ENCODE data around the gene NTM. TPM values are rescaled to one million over a fixed set of nuclear protein-coding genes. Genes with fewer than 3 reads are reported as not detected.

The NTM gene
- total RNA-seq, 1 experiment from 2014 or later: not detected

DNA sequence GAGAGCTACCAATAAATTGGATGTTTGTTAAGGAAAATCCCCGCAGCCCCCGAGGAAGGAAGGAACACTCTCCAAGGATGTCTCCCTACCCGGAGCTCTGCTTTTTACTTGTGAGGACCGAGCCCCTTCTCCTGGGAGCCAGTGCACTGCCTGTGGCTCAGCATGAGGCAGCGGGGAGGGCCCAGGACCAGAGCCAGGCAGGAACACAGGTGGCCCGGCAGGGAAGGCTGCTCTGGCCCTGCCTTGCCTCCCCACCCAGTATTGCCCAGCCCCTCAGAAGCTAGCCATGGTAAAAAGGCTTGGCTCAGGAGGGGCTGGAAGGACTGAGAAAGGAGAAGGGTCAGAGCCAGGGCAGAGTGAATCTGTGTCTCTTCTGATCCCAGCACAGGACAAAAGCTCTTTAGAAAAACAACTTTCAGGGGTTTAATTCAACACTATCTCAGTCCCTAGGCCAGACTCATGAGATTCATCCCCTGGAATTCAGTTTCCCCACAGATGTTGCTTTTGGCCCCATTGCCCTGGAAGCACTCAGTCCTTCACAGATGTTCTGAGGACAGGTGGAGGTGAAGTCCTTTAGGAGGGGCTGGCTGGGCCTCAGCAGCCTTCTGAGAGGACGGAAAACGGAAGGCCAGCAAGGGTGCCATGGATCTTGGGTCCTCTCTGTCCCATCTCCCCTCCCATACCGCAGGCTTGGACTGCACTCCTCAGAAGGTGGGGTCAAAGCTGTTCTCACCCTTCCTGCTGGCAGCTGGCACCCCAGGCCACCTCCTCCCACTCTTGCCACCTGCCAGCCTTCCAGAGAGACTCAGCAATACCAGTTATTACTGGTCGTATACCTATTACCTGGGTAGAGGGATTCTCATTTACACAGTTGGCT, 318.9 kb downstream of the NTM start:
- no peaks in the 10 kb centered on the region for H4K20me1 ChIP-seq (ENCODE audit: insufficient read depth)
- TF ChIP-seq ELF1 (IDR thresholded peaks at IDR 0.05; ENCODE audit: borderline replicate concordance, low read depth) (no peak), FOSL1 (IDR thresholded peaks at IDR 0.05; ENCODE audit: low read depth) (no peak), EZH2phosphoT487 (IDR thresholded peaks at IDR 0.05; ENCODE audit: borderline replicate concordance) (no peak), SP1 (IDR thresholded peaks at IDR 0.05; ENCODE audit: low read depth) (no peak), ZFX (IDR thresholded peaks at IDR 0.05) (no peak), CBX3 (IDR thresholded peaks at IDR 0.05; ENCODE audit: low read depth) (no peak), POLR2A (IDR thresholded peaks at IDR 0.05; ENCODE audit: borderline replicate concordance, extremely low read depth, insufficient read depth, insufficient read length) (no peak)
- TF ChIP-seq, protein P1, sequence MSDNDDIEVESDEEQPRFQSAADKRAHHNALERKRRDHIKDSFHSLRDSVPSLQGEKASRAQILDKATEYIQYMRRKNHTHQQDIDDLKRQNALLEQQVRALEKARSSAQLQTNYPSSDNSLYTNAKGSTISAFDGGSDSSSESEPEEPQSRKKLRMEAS (IDR thresholded peaks at IDR 0.05): no peak
- TF ChIP-seq, protein P2, sequence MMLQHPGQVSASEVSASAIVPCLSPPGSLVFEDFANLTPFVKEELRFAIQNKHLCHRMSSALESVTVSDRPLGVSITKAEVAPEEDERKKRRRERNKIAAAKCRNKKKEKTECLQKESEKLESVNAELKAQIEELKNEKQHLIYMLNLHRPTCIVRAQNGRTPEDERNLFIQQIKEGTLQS (IDR thresholded peaks at IDR 0.05): no peak
- TF ChIP-seq, protein P3, sequence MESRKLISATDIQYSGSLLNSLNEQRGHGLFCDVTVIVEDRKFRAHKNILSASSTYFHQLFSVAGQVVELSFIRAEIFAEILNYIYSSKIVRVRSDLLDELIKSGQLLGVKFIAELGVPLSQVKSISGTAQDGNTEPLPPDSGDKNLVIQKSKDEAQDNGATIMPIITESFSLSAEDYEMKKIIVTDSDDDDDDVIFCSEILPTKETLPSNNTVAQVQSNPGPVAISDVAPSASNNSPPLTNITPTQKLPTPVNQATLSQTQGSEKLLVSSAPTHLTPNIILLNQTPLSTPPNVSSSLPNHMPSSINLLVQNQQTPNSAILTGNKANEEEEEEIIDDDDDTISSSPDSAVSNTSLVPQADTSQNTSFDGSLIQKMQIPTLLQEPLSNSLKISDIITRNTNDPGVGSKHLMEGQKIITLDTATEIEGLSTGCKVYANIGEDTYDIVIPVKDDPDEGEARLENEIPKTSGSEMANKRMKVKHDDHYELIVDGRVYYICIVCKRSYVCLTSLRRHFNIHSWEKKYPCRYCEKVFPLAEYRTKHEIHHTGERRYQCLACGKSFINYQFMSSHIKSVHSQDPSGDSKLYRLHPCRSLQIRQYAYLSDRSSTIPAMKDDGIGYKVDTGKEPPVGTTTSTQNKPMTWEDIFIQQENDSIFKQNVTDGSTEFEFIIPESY (IDR thresholded peaks at IDR 0.05; ENCODE audit: extremely low read depth, insufficient replicate concordance, low read length): no peak
- H3K36me3 ChIP-seq (ENCODE audit: control insufficient read depth in 1 of 2, insufficient read depth in 2 of 2, low read length in 2 of 2): no peaks in the 10 kb centered on the region
- H3K9ac ChIP-seq (ENCODE audit: low read length): no peak overlapping the region
- intact Hi-C loops (cut with micrococcal nuclease): no loop called here
- no peaks in the 10 kb centered on the region for H3K4me1 ChIP-seq (ENCODE audit: control insufficient read depth in 1 of 2, insufficient read depth in 2 of 2, low read length in 2 of 2)
- H3K4me3 ChIP-seq (replicated peaks in 1 of 2; ENCODE audit: low read depth in 1 of 2, low read length in 2 of 2): no peak overlapping the region
- ATAC-seq (no peak), DNase-seq (ENCODE audit: low read depth, low spot score) (no peak)
- H2AFZ ChIP-seq (ENCODE audit: low read depth, low read length, poor library complexity, severe bottlenecking): no peak overlapping the region
- H3K27me3 ChIP-seq (ENCODE audit: insufficient read depth, low read length): no peaks in the 10 kb centered on the region
- H3K9me2 ChIP-seq (ENCODE audit: insufficient read depth): no peaks in the 10 kb centered on the region
- no peak overlapping the region for H3K4me2 ChIP-seq (ENCODE audit: low read length)
- RAD21 ChIA-PET (ENCODE audit: low non-redundant PET in 1 of 2, low total read pairs in 2 of 2, uncharacterized antibody in 2 of 2, unreplicated experiment in 2 of 2): no interaction called here
- H3K27ac ChIP-seq (ENCODE audit: low read depth, low read length): no peak overlapping the region
- no peaks in the 10 kb centered on the region for H3K9me3 ChIP-seq (ENCODE audit: control insufficient read depth in 1 of 2, insufficient read depth in 1 of 2, low read depth in 1 of 2, low read length in 2 of 2)
- H3K79me2 ChIP-seq (ENCODE audit: insufficient read depth, low read length): no peaks in the 10 kb centered on the region
- POLR2A ChIA-PET: no interaction called here
- CTCF ChIA-PET: no interaction called here
- BruUV-seq (replicated peaks): no TSS peak

Data from HCT116 (cell line).